Stimulated activated CD4-positive, alpha-beta T cell treated with anti-CD3 and anti-CD28 coated beads, Interleukin-4, amount 100 ng/mL, for 1 hour (primary cell): ENCODE data around the gene CDK11B.
"Not testable (repeated sequence)": the region's sequence is repeated elsewhere in the genome, so short reads cannot be mapped to it uniquely, and the experiment has no call there.

ENCODE experiments used
- DNase-seq: peaks from one replicate; pipeline ENCODE4 v3.0.0-alpha.2; 2020

CDK11B gene

GRCh38 chr1:1680912-1681273 lies 22.1 kb upstream of the CDK11B start:
- DNase-seq: peak; percentile 1

GRCh38 chr1:1680031-1680911 lies 21.5 kb upstream of the CDK11B start:
- DNase-seq: peak; percentile 1

GRCh38 chr1:1678581-1679380 lies 20.0 kb upstream of the CDK11B start:
- peak; percentile 59 for DNase-seq

GRCh38 chr1:1677718-1678580 lies 19.1 kb upstream of the CDK11B start:
- DNase-seq: peak; percentile 50

- DNase-seq: not testable (repeated sequence)
Measured at GRCh38 chr1:1676087-1676486, 17.3 kb upstream of the CDK11B start.

GRCh38 chr1:1675218-1675617 lies 16.4 kb upstream of the CDK11B start:
- DNase-seq: not testable (repeated sequence)

GRCh38 chr1:1674806-1675205 lies 16.0 kb upstream of the CDK11B start:
- DNase-seq: not testable (repeated sequence)

- no peak for DNase-seq
Measured at GRCh38 chr1:1672181-1672965, 13.6 kb upstream of the CDK11B start.

- no peak for DNase-seq
Measured at GRCh38 chr1:1671365-1672119, 12.7 kb upstream of the CDK11B start.

- DNase-seq: no peak
Measured at GRCh38 chr1:1670866-1671265, 12.1 kb upstream of the CDK11B start.

GRCh38 chr1:1669468-1670440 lies 10.9 kb upstream of the CDK11B start:
- DNase-seq: no peak

- DNase-seq: no peak
Measured at GRCh38 chr1:1666526-1666925, 7.7 kb upstream of the CDK11B start.

GRCh38 chr1:1665815-1666251 lies 7.0 kb upstream of the CDK11B start:
- peak; percentile 41 for DNase-seq

GRCh38 chr1:1664941-1665814 lies 6.4 kb upstream of the CDK11B start:
- DNase-seq: no peak

- DNase-seq: not testable (repeated sequence)
Measured at GRCh38 chr1:1664318-1664717, 5.5 kb upstream of the CDK11B start.

- not testable (repeated sequence) for DNase-seq
Measured at GRCh38 chr1:1662830-1663560, 4.2 kb upstream of the CDK11B start.

- not testable (repeated sequence) for DNase-seq
Measured at GRCh38 chr1:1662392-1662791, 3.6 kb upstream of the CDK11B start.

GRCh38 chr1:1648265-1648664 lies 10.5 kb downstream of the CDK11B start:
- not testable (repeated sequence) for DNase-seq
